B cell (primary cell): ENCODE measurements around the gene CNTNAP2. TPM values are rescaled to one million over a fixed set of nuclear protein-coding genes. Genes with fewer than 3 reads are reported as not detected.

ENCODE experiments used
- ATAC-seq: fragments of 200-7000 bp; cut with Tn5 transposase; one replicate; pipeline ENCODE4 v1.10.0; 2021; ENCODE audit warnings: low read depth, mild to moderate bottlenecking, moderate number of reproducible peaks, moderate library complexity
- CTCF ChIA-PET: fragments of 350-600 bp; sonication (Branson Sonifier 250); formaldehyde crosslinking; loops from one replicate; lab custom pipeline; 2021; ENCODE audit warnings: antibody characterized with exemption, inconsistent platforms; lab: Charles Lee
- POLR2A ChIA-PET: fragments of 350-600 bp; sonication (Branson Sonifier 250); formaldehyde crosslinking; loops from one replicate; lab custom pipeline; 2021; ENCODE audit warnings: antibody characterized with exemption; lab: Charles Lee
- DNase-seq: peaks from one replicate; pipeline ENCODE4 v3.0.0; 2013
- H2AFZ ChIP-seq: 2 replicates; pipeline ENCODE4 v1.6.1; 2012; ENCODE audit warnings: mild to moderate bottlenecking, low read depth, low read length; ENCODE audit not compliant: insufficient read depth, poor library complexity, severe bottlenecking
- H3K27ac ChIP-seq, 2 donors: 1 replicate in 1 of 2; 2 replicates in 1 of 2; pipeline ENCODE4 v1.5.1; 2012 to 2013; ENCODE audit warnings: low read length in 2 of 2, mild to moderate bottlenecking in 2 of 2, moderate library complexity in 1 of 2
- H3K27me3 ChIP-seq, 4 experiments: fragments of 200-600 bp in 1 of 4; sonication (generic) in 1 of 4; replicated peaks in 1 of 4; 1 replicate in 2 of 4; 2 replicates in 2 of 4; pipeline versions ENCODE4 v1.6.1 to v1.7.0; 2013 to 2016; ENCODE audit warnings: low read length in 3 of 4, mild to moderate bottlenecking in 2 of 4, mixed read lengths in 1 of 4, moderate library complexity in 1 of 4; ENCODE audit not compliant: insufficient read depth in 4 of 4, control insufficient read depth in 3 of 4; ENCODE audit errors: control extremely low read depth in 1 of 4
- H3K36me3 ChIP-seq, 2 experiments: replicated peaks in 1 of 2; 1 replicate in 1 of 2; 2 replicates in 1 of 2; pipeline versions ENCODE4 v1.6.1 to v1.7.1; 2013; ENCODE audit warnings: low read length in 1 of 2; ENCODE audit not compliant: insufficient read depth in 2 of 2, control insufficient read depth in 1 of 2; ENCODE audit errors: control extremely low read depth in 1 of 2, extremely low read depth in 1 of 2
- H3K4me1 ChIP-seq, 2 donors: fragments of 200-600 bp in 1 of 2; sonication (generic) in 1 of 2; 1 replicate in 1 of 2; 2 replicates in 1 of 2; pipeline versions ENCODE4 v1.5.1 to v1.6.1; 2013 to 2017; ENCODE audit warnings: low read length in 2 of 2; ENCODE audit not compliant: control insufficient read depth in 2 of 2, insufficient read depth in 2 of 2
- H3K4me2 ChIP-seq: replicated peaks from 2 replicates; pipeline ENCODE3; 2012; ENCODE audit warnings: mild to moderate bottlenecking, low read depth, low read length; ENCODE audit not compliant: poor library complexity, severe bottlenecking
- H3K4me3 ChIP-seq, 5 experiments: fragments of 200-600 bp in 1 of 5; sonication (generic) in 1 of 5; 1 replicate in 3 of 5; 2 replicates in 2 of 5; pipeline versions ENCODE4 v1.5.1 to v1.7.0; 2011 to 2016; ENCODE audit warnings: low read length in 4 of 5, mild to moderate bottlenecking in 4 of 5, low read depth in 2 of 5, control low read depth in 1 of 5, moderate library complexity in 1 of 5; ENCODE audit not compliant: insufficient read depth in 1 of 5; ENCODE audit errors: control extremely low read depth in 1 of 5, extremely low read depth in 1 of 5
- H3K79me2 ChIP-seq: fragments of 200-600 bp; sonication (generic); one replicate; pipeline ENCODE4 v1.6.0; 2016; ENCODE audit warnings: low read length; ENCODE audit not compliant: control insufficient read depth, insufficient read depth
- H3K9ac ChIP-seq: fragments of 200-600 bp; sonication (generic); 2 replicates; pipeline ENCODE4 v1.6.1; 2017; ENCODE audit warnings: mild to moderate bottlenecking, low read length, moderate library complexity
- H3K9me3 ChIP-seq, 3 donors: one replicate each; pipeline versions ENCODE4 v1.6.1 to v1.7.1; 2013; ENCODE audit warnings: low read length in 2 of 3; ENCODE audit not compliant: control insufficient read depth in 2 of 3, insufficient read depth in 1 of 3; ENCODE audit errors: control extremely low read depth in 1 of 3
- H4K20me1 ChIP-seq: 2 replicates; pipeline ENCODE4 v1.6.0; 2012; ENCODE audit warnings: mild to moderate bottlenecking, low read length; ENCODE audit not compliant: insufficient read depth, control insufficient read depth, poor library complexity, severe bottlenecking
- H3K27ac Mint-ChIP-seq: one replicate; pipeline ENCODE4 v1.8.0; 2021; ENCODE audit warnings: mixed read lengths
- H3K27me3 Mint-ChIP-seq: one replicate; pipeline ENCODE4 v1.8.0; 2021; ENCODE audit warnings: mixed read lengths
- H3K4me1 Mint-ChIP-seq: one replicate; pipeline ENCODE4 v1.8.0; 2021; ENCODE audit warnings: mixed read lengths
- H3K4me3 Mint-ChIP-seq: one replicate; pipeline ENCODE4 v1.8.0; 2021; ENCODE audit warnings: mixed read lengths
- H3K9me3 Mint-ChIP-seq: one replicate; pipeline ENCODE4 v1.8.0; 2022; ENCODE audit warnings: mixed read lengths; ENCODE audit not compliant: insufficient read depth
- CTCF ChIP-seq: fragments of 200-600 bp; IDR thresholded peaks from one replicate; pipeline ENCODE4 v1.8.0; 2022; ENCODE audit warnings: antibody characterized with exemption, mild to moderate bottlenecking
- EZH2 ChIP-seq: IDR thresholded peaks from 2 replicates; pipeline ENCODE4 v1.6.1; 2012; ENCODE audit warnings: borderline replicate concordance, low read depth, mild to moderate bottlenecking, moderate library complexity, low read length; ENCODE audit not compliant: insufficient read depth, poor library complexity, severe bottlenecking
- WGBS: methylation state at CpG from one replicate; pipeline ENCODE4 v1.1.5; 2013; ENCODE audit warnings: missing lambda C conversion rate; ENCODE audit not compliant: insufficient coverage; 5-methylcytosine and 5-hydroxymethylcytosine counted together
- intact Hi-C: fragments of 100-400 bp; cut with micrococcal nuclease; formaldehyde crosslinking; loops from one replicate; pipeline ENCODE4 v1.10.0; 2022
- polyA plus RNA-seq: library from polyadenylated mRNA; depleted of rRNA; stranded (reverse); fragments of >200 nt; gene quantifications from 2 replicates; pipeline ENCODE4 v1.2.3, GENCODE V29; 2012
- total RNA-seq, 2 donors: library from RNA; stranded (reverse); fragments of 120-200 nt in 1 of 2; gene quantifications; 1 replicate in 1 of 2; 2 replicates in 1 of 2; pipeline versions ENCODE4 v1.2.3 to v1.2.4, GENCODE V29; 2013 to 2022

CNTNAP2 gene
- total and polyA plus RNA-seq, 2 donors (not counting 1 experiment from before 2014, with no cell fraction given), result 7.4 to 16.6 TPM

- ATAC-seq (no peak), DNase-seq (no peak)
- no peak overlapping the region for H3K27ac ChIP-seq
- ChIA-PET CTCF (no interaction called here), POLR2A (no interaction called here)
- Mint-ChIP-seq H3K4me1 (no peaks in the 10 kb centered on the region), H3K4me3 (no peak overlapping the region), H3K27ac (no peak overlapping the region), H3K9me3 (peaks cover 2% of the 10 kb centered on the region), H3K27me3 (no peaks in the 10 kb centered on the region)
- H3K9ac ChIP-seq, result no peak overlapping the region
- H3K4me2 ChIP-seq, result no peak overlapping the region
- H3K4me3 ChIP-seq, result no peak overlapping the region
- H3K27me3 ChIP-seq, result no peaks in the 10 kb centered on the region
- no peaks in the 10 kb centered on the region for H3K4me1 ChIP-seq
- peaks cover 0 to 3% (median 0%) of the 10 kb centered on the region in 3 donors for H3K9me3 ChIP-seq
- H4K20me1 ChIP-seq, result no peaks in the 10 kb centered on the region
- no peak overlapping the region for H2AFZ ChIP-seq
- WGBS, result 90% methylated on average over 2 of the region's 3 CpGs
- intact Hi-C loops, result no loop called here
- TF ChIP-seq EZH2 (no peak), CTCF (no peak)
- H3K36me3 ChIP-seq, result no peaks in the 10 kb centered on the region
- no peaks in the 10 kb centered on the region for H3K79me2 ChIP-seq
These were observed 528.9 kb downstream of the CNTNAP2 start for GRCh38 chr7:146645383-146645976.

GRCh38 chr7:146647445-146647844, 530.8 kb downstream of the CNTNAP2 start:
- H3K4me2 ChIP-seq, result no peak overlapping the region
- H3K4me1 Mint-ChIP-seq, result no peaks in the 10 kb centered on the region

More at GRCh38 chr7:146647445-146647844, 530.8 kb downstream of the CNTNAP2 start:
- H3K79me2 ChIP-seq, result no peaks in the 10 kb centered on the region
- no peak overlapping the region for H2AFZ ChIP-seq
- H3K9ac ChIP-seq, result no peak overlapping the region
- Mint-ChIP-seq H3K9me3 (no peaks in the 10 kb centered on the region), H3K27ac (no peak overlapping the region), H3K4me3 (no peak overlapping the region), H3K27me3 (no peaks in the 10 kb centered on the region)
- no CpG with 5 or more reads among the region's 2 CpGs for WGBS
- no peak overlapping the region for H3K4me3 ChIP-seq
- ATAC-seq (no peak), DNase-seq (no peak)
- H3K36me3 ChIP-seq, result no peaks in the 10 kb centered on the region
- ChIA-PET POLR2A (no interaction called here), CTCF (no interaction called here)
- no peaks in the 10 kb centered on the region for H4K20me1 ChIP-seq
- no peak for TF ChIP-seq CTCF
- TF ChIP-seq EZH2, result no peak
- H3K9me3 ChIP-seq, result peaks cover 0 to 3% (median 0%) of the 10 kb centered on the region in 3 donors
- H3K27me3 ChIP-seq, result no peaks in the 10 kb centered on the region
- H3K27ac ChIP-seq, result no peak overlapping the region
- intact Hi-C loops, result no loop called here
- no peaks in the 10 kb centered on the region for H3K4me1 ChIP-seq
